Heart left ventricle (tissue), 16 donors: ENCODE results near the gene RNU7-1. TPM values are rescaled to one million over a fixed set of nuclear protein-coding genes. Genes with fewer than 3 reads are reported as not detected.
A peak's percentile ranks its signal among the peaks of the same experiment; 100 is the strongest.

Experiments
- ATAC-seq, 4 donors: fragments of 200-7000 bp; cut with Tn5 transposase; one replicate each; pipeline ENCODE4 v1.9.1; 2020 to 2022; ENCODE audit warnings: moderate library complexity in 4 of 4, mild to moderate bottlenecking in 3 of 4, moderate number of reproducible peaks in 1 of 4
- DNase-seq, 5 donors: peaks; one replicate each; pipeline ENCODE4 v3.0.0-alpha.2; 2020
- H3K27ac ChIP-seq, 12 donors: fragments of 200-600 bp; sonication (generic) in 4 of 12; one replicate each; pipeline versions ENCODE4 v1.5.0 to v1.8.0; 2016 to 2022; ENCODE audit warnings: mild to moderate bottlenecking in 2 of 12
- H3K27me3 ChIP-seq, 9 donors: fragments of 200-600 bp; sonication (generic) in 2 of 9; one replicate each; pipeline versions ENCODE4 v1.5.1 to v1.8.0; 2016 to 2022; ENCODE audit warnings: mild to moderate bottlenecking in 3 of 9
- H3K36me3 ChIP-seq, 9 donors: fragments of 200-600 bp; sonication (generic) in 2 of 9; one replicate each; pipeline versions ENCODE4 v1.5.0 to v1.8.0; 2018 to 2022; ENCODE audit warnings: mild to moderate bottlenecking in 2 of 9
- H3K4me1 ChIP-seq, 12 donors: fragments of 200-600 bp; sonication (generic) in 4 of 12; one replicate each; pipeline versions ENCODE4 v1.5.0 to v1.8.0; 2016 to 2022; ENCODE audit warnings: mild to moderate bottlenecking in 3 of 12
- H3K4me3 ChIP-seq, 12 donors: fragments of 200-600 bp; sonication (generic) in 4 of 12; one replicate each; pipeline versions ENCODE4 v1.5.0 to v1.8.0; 2017 to 2022; ENCODE audit warnings: mild to moderate bottlenecking in 9 of 12, moderate library complexity in 4 of 12
- H3K9me3 ChIP-seq, 12 donors: fragments of 200-600 bp; sonication (generic) in 4 of 12; one replicate each; pipeline versions ENCODE4 v1.5.0 to v1.8.0; 2016 to 2022; ENCODE audit warnings: mild to moderate bottlenecking in 1 of 12
- POLR2A ChIP-seq, 2 donors: fragments of 450-650 bp; IDR thresholded peaks; one replicate each; pipeline ENCODE4 v1.6.1; 2017; ENCODE audit warnings: antibody characterized with exemption in 2 of 2, mild to moderate bottlenecking in 2 of 2, moderate library complexity in 2 of 2
- WGBS, 4 donors: extraction: QIAGEN DNeasy Blood & Tissue Kit in 2 of 4; methylation state at CpG; one replicate each; pipeline versions ENCODE4 v1.1.5 to v1.1.7; 2013 to 2018; 5-methylcytosine and 5-hydroxymethylcytosine counted together
- intact Hi-C, 10 donors: fragments of 100-400 bp; cut with DNase I; formaldehyde crosslinking; loops; one replicate each; pipeline versions ENCODE4 v1.11.1 to v1.14.2; 2022
- polyA plus RNA-seq, 2 donors: library from polyadenylated mRNA; stranded (reverse); fragments of 200-250 nt; gene quantifications; one replicate each; pipeline ENCODE4 v1.2.3, GENCODE V29; 2013
- total RNA-seq, 9 donors: library from RNA; depleted of rRNA in 2 of 9; stranded (reverse); fragments of >200 nt in 2 of 9; fragmentation: NEBNext Ultra II Directional in 3 of 9; extraction: Animal tissue kit (Norgen Biotek cat#: 25700) in 3 of 9; gene quantifications; one replicate each; pipeline versions ENCODE4 v1.1.0 to v1.2.4, GENCODE V29; 2016 to 2023
- TF ChIP-seq, protein P1 (sequence below), 12 donors: fragments of 200-600 bp; sonication (generic) in 4 of 12; IDR thresholded peaks; one replicate each; pipeline versions ENCODE4 v1.5.0 to v1.8.0; 2018 to 2022; ENCODE audit warnings: antibody characterized with exemption in 12 of 12, mild to moderate bottlenecking in 5 of 12
- donor health status: ischemic (EF 13 %, LVEDD 7.1; RV severe dilation, severe dysfunction).
- donor health status: healthy with polysubstance abuse.
- donor health status: DM: no; HTN: yes; CAD: no.
- donor health status: DM: no; HTN: no; CAD: no.
- donor health status: ischemic (EF 25% LVEDD 6.9; RV normal size, moderate dysfunction).
- donor health status: ischemic (EF 25% LVEDD 5.7; RV mildly dilated, moderate dysfunction).
- donor health status: healthy.
- donor health status: DM: yes; HTN: yes; CAD: no.
- donor health status: ischemic (EF 35%, LVEDD 5.7; RV mildly dilated, moderate dysfunction).
- donor health status: nonischemic (EF 11% LVEDD 7.7; RV severe dilation, severe dysfunction).
- donor health status: DM: yes; HTN: yes; CAD: no.
- donor health status: PGD.
- donor health status: ischemic (EF 29% LVEDD 5.4; RV normal size, mild dysfunction).
- donor health status: nonischemic (EF 23%, LVEDD 6.1; RV moderate dilation, normal function).

The RNU7-1 gene
- total and polyA plus RNA-seq, 11 donors, result not detected

DNA sequence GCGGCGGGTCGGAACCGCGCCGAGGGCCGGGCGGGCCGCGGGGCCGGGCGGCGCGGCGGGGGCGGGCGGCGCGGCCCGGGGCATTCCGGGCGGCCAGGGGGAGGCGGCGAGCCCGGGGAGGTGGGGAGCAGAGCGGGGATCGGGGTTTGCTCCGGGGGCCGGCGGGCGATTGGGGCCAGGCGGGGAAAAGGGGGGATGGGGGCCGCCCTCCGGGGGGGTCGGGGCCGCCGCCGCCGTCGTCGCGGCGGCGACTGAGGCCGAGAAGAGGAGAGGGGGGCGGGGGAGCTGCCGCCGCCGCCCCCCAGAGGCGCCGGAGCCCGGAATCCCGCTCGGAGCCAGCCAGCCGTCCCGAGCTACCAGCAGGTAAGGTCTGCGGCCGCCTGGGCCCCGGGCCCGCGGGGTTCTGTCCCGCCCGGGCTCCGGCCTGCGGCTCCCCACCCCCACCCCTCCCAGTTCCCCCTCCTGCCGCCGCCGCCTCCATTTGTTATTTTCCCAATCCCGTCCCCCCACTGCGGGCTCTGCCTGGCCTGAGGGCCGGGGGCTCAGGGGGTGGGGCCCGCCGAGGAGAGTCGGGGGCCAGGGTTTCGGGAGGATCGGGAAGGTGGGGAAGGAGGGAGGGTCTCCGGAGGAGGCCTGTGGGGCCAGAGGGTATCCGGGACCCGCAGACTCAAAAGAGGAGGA lies 15.5 kb upstream of the RNU7-1 start:
- H3K4me1 ChIP-seq, result peaks cover 12 to 81% (median 63%) of the 10 kb centered on the region in 12 donors
- no peaks in the 10 kb centered on the region for H3K27me3 ChIP-seq
- intact Hi-C loops, result loop anchor here in 2 of 10 donors (5.0 kb wide), 2 partner anchors 56 to 184 kb away; partner anchors contain the start of gene SPSB2 (in 1 of the 2)
- H3K4me3 ChIP-seq, result peak overlapping the region; percentile 67 to 98 (median 83)
- no peak for TF ChIP-seq POLR2A (IDR thresholded peaks at IDR 0.05)
- TF ChIP-seq, protein P1, sequence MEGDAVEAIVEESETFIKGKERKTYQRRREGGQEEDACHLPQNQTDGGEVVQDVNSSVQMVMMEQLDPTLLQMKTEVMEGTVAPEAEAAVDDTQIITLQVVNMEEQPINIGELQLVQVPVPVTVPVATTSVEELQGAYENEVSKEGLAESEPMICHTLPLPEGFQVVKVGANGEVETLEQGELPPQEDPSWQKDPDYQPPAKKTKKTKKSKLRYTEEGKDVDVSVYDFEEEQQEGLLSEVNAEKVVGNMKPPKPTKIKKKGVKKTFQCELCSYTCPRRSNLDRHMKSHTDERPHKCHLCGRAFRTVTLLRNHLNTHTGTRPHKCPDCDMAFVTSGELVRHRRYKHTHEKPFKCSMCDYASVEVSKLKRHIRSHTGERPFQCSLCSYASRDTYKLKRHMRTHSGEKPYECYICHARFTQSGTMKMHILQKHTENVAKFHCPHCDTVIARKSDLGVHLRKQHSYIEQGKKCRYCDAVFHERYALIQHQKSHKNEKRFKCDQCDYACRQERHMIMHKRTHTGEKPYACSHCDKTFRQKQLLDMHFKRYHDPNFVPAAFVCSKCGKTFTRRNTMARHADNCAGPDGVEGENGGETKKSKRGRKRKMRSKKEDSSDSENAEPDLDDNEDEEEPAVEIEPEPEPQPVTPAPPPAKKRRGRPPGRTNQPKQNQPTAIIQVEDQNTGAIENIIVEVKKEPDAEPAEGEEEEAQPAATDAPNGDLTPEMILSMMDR (IDR thresholded peaks at IDR 0.05), result no peak
- no peaks in the 10 kb centered on the region for H3K9me3 ChIP-seq
- H3K36me3 ChIP-seq, result peaks cover 0 to 11% (median 0%) of the 10 kb centered on the region in 9 donors
- H3K27ac ChIP-seq, result peak overlapping the region; percentile 87 to 98 (median 96)
- ATAC-seq (peak in 1 of 4 donors; percentile 1), DNase-seq (peak in 3 of 5 donors; percentile 34 to 49 (median 46))
- 0 to 2% (median 1%) methylated on average over 4 to 74 of the region's 79 CpGs for WGBS, 4 donors

DNA sequence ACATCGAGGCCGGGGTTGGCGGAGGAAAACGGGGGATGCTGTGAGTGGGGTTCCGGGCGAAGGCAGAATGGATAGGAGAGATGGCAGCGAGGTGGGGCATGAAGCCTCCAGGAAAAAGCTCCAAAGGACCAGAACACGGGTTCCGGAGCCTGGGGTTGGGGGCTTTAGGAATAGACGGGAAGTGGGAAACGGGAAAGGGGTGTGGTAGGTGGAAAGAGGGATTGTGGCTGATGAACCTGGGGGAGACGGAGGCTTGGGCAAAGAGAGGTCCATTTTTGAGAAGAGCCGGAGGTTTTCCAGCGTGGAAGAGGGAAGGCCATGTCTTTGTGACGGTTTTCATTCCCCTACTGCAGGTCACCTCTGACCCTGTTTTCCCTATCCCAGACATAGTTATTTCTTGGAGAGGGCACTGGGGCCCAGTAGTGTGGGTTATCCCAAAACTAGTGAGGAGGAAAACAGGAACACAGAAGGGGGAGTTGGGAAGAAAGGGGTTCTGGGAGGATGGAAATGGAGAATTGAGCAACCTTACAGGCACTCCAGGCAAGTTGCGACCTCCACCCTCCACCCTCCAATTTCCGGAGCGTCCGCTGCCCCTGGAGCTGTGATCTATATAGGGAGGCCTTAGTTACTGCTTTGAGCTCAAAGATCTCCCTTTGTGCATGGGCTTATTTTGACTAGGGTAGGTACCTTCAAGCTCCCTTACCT lies 14.8 kb upstream of the RNU7-1 start:
- intact Hi-C loops, result loop anchor here in 2 of 10 donors (5.0 kb wide), 2 partner anchors 57 to 183 kb away; partner anchors contain the start of gene SPSB2 (in 1 of the 2)
- H3K4me3 ChIP-seq, result peak overlapping the region; percentile 67 to 98 (median 83)
- 5 to 9% (median 7%) methylated on average over 19 of the region's 19 CpGs for WGBS, 4 donors
- H3K9me3 ChIP-seq, result no peaks in the 10 kb centered on the region
- no peaks in the 10 kb centered on the region for H3K27me3 ChIP-seq
- H3K27ac ChIP-seq, result peak overlapping the region; percentile 87 to 98 (median 96)
- peaks cover 0 to 16% (median 3%) of the 10 kb centered on the region in 9 donors for H3K36me3 ChIP-seq
- TF ChIP-seq, protein P1 (IDR thresholded peaks at IDR 0.05), result no peak
- no peak for TF ChIP-seq POLR2A (IDR thresholded peaks at IDR 0.05)
- H3K4me1 ChIP-seq, result peaks cover 12 to 86% (median 70%) of the 10 kb centered on the region in 12 donors
- DNase-seq (peak in 2 of 5 donors; percentile 9 to 17), ATAC-seq (no peak)

DNA sequence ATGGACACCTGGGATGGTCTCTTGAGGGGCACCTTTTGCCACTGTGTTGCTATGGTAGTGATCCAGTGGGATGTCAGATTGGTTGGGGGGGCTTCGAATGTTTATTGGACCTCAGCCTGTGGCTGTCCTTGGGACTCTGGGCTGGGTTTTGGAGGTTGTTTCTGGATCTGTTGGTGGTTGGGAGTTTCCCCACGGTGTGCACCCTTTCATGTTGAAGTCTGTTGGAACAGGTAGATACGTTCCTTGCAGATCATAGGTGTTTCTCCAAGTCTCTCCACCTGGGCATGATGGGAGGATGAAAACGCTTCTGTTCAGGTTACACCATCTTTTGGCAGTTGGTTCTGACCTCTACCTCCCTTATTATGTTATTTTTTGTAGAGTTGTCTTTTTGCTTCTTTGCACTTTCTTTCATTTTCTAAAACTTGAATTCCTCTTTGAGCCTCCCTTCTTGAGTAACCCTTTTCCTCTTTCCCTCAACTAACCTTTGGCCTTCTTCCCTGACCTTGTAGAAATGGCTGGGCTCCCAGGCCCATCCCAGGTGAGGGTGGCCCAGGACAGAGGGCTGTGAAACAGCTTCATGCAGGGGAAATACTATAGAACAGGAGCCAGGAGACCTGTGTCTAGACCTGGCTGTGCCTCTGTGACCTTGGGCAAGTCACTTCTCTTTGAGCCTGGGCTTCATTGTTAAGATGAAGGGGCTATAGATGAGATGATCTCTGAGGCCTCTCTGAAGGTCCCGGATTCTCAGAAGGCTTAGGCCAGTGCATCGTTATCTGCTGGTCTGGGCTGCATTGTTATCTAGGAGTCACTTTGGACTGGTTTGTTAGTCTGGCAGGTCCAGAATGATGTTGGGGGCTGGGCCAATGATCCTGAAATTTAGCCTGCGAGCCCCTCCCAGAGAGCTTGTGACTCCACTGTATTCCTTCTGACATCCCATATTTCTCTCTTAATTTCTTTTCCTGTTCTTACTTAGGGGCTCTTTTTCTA lies 13.9 kb upstream of the RNU7-1 start:
- TF ChIP-seq, protein P1 (IDR thresholded peaks at IDR 0.05), result no peak
- ATAC-seq (no peak), DNase-seq (peak in 2 of 5 donors; percentile 13 to 15)
- peak overlapping the region; percentile 67 to 98 (median 83) for H3K4me3 ChIP-seq
- WGBS, 4 donors, result 40 to 51% (median 46%) methylated on average over 7 of the region's 7 CpGs
- H3K36me3 ChIP-seq, result peaks cover 0 to 24% (median 4%) of the 10 kb centered on the region in 9 donors
- peaks cover 12 to 87% (median 72%) of the 10 kb centered on the region in 12 donors for H3K4me1 ChIP-seq
- intact Hi-C loops, result loop anchor here in 2 of 10 donors (5.0 kb wide), 2 partner anchors 57 to 183 kb away; partner anchors contain the start of gene SPSB2 (in 1 of the 2)
- H3K9me3 ChIP-seq, result no peaks in the 10 kb centered on the region
- peak overlapping the region; percentile 87 to 98 (median 96) for H3K27ac ChIP-seq
- no peaks in the 10 kb centered on the region for H3K27me3 ChIP-seq
